ENCODE measurements around the gene TBC1D16. TPM values are rescaled to one million over a fixed set of nuclear protein-coding genes. Genes with fewer than 3 reads are reported as not detected.
"Not testable (repeated sequence)": the region's sequence is repeated elsewhere in the genome, so short reads cannot be mapped to it uniquely, and the experiment has no call there.

The TBC1D16 gene
- polyA plus RNA-seq, 1 donor = 26.2 TPM

- DNase-seq (ENCODE audit: low read depth) = no peak
Measured at GRCh38 chr17:79916506-79916905, 119.2 kb downstream of the TBC1D16 start.

GRCh38 chr17:79915850-79916430, 119.7 kb downstream of the TBC1D16 start:
- DNase-seq (ENCODE audit: low read depth) = no peak

GRCh38 chr17:79914813-79915740, 120.6 kb downstream of the TBC1D16 start:
- no peak for DNase-seq (ENCODE audit: low read depth)

- DNase-seq (ENCODE audit: low read depth) = no peak
Measured at GRCh38 chr17:79913896-79914812, 121.5 kb downstream of the TBC1D16 start.

GRCh38 chr17:79913451-79913850, 122.2 kb downstream of the TBC1D16 start:
- no peak for DNase-seq (ENCODE audit: low read depth)

- no peak for DNase-seq (ENCODE audit: low read depth)
Measured at GRCh38 chr17:79912552-79913330, 122.9 kb downstream of the TBC1D16 start.

GRCh38 chr17:79911430-79912399, 124.0 kb downstream of the TBC1D16 start:
- DNase-seq (ENCODE audit: low read depth) = no peak

GRCh38 chr17:79910985-79911361, 124.7 kb downstream of the TBC1D16 start:
- no peak for DNase-seq (ENCODE audit: low read depth)

GRCh38 chr17:79909121-79909520, 126.6 kb downstream of the TBC1D16 start:
- DNase-seq (ENCODE audit: low read depth) = no peak

- DNase-seq (ENCODE audit: low read depth) = no peak
Measured at GRCh38 chr17:79907850-79908249, 127.8 kb downstream of the TBC1D16 start.

- no peak for DNase-seq (ENCODE audit: low read depth)
Measured at GRCh38 chr17:79907217-79907715, 128.4 kb downstream of the TBC1D16 start.

GRCh38 chr17:79905832-79906231, 129.8 kb downstream of the TBC1D16 start:
- DNase-seq (ENCODE audit: low read depth) = no peak

GRCh38 chr17:79904865-79905264, 130.8 kb downstream of the TBC1D16 start:
- DNase-seq (ENCODE audit: low read depth) = no peak

GRCh38 chr17:79902146-79902791, 133.4 kb downstream of the TBC1D16 start:
- DNase-seq (ENCODE audit: low read depth) = no peak

GRCh38 chr17:79901131-79901530, 134.5 kb downstream of the TBC1D16 start:
- no peak for DNase-seq (ENCODE audit: low read depth)

- no peak for DNase-seq (ENCODE audit: low read depth)
Measured at GRCh38 chr17:79899584-79899983, 136.1 kb downstream of the TBC1D16 start.

GRCh38 chr17:79897243-79898063, 138.2 kb downstream of the TBC1D16 start:
- DNase-seq (ENCODE audit: low read depth) = no peak

GRCh38 chr17:79893457-79893856, 142.2 kb downstream of the TBC1D16 start:
- not testable (repeated sequence) for DNase-seq (ENCODE audit: low read depth)
